Skin epidermis (tissue), 12 donors: ENCODE data around the gene CLDN11.
A peak's percentile ranks its signal among the peaks of the same experiment; 100 is the strongest.

Source experiments
- H3K27ac ChIP-seq, 21 experiments: fragments of 200-600 bp; sonication (generic) in 11 of 21; one replicate each; pipeline ENCODE4 v1.5.0; 2020; ENCODE audit warnings: mild to moderate bottlenecking in 3 of 21, inconsistent platforms in 2 of 21, moderate library complexity in 2 of 21
- H3K4me3 ChIP-seq, 7 experiments: fragments of 200-600 bp; sonication (generic) in 2 of 7; one replicate each; pipeline ENCODE4 v1.5.0; 2020; ENCODE audit warnings: inconsistent platforms in 2 of 7, mild to moderate bottlenecking in 2 of 7, moderate library complexity in 1 of 7

CLDN11 gene

DNA sequence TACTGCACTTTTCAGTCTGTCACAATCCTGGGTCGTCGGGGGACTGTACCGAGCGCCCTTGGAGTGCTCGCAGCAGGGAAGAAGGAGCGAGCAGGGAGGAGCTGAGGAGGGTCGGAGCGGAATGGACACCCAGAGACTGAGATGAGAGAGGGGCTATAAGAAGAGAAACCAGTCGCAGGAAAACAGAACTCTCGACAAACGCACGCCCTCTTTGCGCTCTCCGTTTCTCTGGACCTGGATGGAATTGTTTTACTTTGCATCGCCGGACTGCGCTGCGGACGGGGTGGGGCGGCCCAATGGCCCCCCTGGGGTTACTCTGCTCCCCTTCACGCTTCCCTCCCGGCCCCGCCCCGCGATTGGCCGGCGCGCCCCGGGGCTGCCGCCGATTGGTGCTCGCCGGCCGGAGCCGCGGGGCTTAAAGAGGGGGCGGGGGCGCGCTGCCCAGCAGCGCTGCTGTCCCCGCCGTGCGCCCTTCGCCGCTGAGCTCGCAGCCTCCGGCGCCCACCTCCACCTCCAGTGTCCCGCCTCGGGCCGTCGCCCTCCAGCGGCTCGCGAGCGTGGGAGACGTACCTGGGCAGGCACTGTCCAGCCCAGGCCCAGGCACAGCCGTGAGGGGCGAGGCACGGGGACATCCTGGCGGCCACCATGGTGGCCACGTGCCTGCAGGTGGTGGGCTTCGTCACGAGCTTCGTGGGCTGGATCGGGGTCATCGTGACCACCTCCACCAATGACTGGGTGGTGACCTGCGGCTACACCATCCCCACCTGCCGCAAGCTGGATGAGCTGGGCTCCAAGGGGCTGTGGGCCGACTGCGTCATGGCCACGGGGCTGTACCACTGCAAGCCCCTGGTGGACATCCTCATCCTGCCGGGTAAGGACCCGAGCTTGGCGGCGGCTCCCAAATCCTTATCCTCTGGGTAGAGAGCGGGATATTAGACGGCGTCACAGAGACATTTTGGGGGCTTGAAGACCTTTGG, at the start of gene CLDN11:
Gene CLDN11 (plus strand): TSS at position 447 of the 977 bp plus-strand sequence. CDS start 199 bp downstream, at position 646.
- Histone ChIP-seq H3K4me3 (peak within 1 kb of the TSS; percentile 11 to 39 (median 24)), H3K27ac (peak within 1 kb of the TSS in 9 of 21 experiments; percentile 22 to 74 (median 46))

GRCh38 chr3:170368921-170369320, 49.7 kb upstream of the CLDN11 start:
- Histone ChIP-seq H3K27ac (no peak overlapping the region), H3K4me3 (no peak overlapping the region)

- no peak overlapping the region for H3K4me3 ChIP-seq
- peak overlapping the region in 1 of 21 experiments; percentile 4 for H3K27ac ChIP-seq
These were observed 46.3 kb upstream of the CLDN11 start for GRCh38 chr3:170372190-170372879.

GRCh38 chr3:170383567-170383966, 35.1 kb upstream of the CLDN11 start:
- no peak overlapping the region for H3K27ac ChIP-seq

GRCh38 chr3:170386468-170386867, 32.2 kb upstream of the CLDN11 start:
- Histone ChIP-seq H3K27ac (no peak overlapping the region), H3K4me3 (no peak overlapping the region)

More at GRCh38 chr3:170383567-170383966, 35.1 kb upstream of the CLDN11 start:
- H3K4me3 ChIP-seq = no peak overlapping the region

- no peak overlapping the region for H3K27ac ChIP-seq
- no peak overlapping the region for H3K4me3 ChIP-seq
These were observed 30.7 kb upstream of the CLDN11 start for GRCh38 chr3:170387950-170388349.

GRCh38 chr3:170391108-170391507, 27.6 kb upstream of the CLDN11 start:
- no peak overlapping the region for H3K27ac ChIP-seq
- H3K4me3 ChIP-seq = no peak overlapping the region

DNA sequence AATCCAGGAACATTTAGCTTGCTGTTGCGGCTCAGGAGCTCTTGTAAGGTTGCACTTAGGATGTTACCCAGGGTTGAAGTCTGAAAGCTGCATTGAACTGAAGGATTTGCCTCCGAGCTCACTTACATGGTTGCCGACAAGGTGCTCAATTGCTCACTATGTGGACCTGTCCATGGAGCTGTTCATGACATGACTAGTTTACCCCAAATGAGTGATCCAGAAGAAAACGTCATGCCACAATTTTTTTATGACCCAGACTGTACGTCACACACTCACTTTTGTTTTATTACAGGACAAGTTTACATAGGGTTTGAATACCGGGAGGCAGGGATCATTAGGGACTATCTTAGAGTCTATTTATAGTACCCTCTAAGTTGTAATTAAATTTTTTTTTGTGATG, 21.0 kb upstream of the CLDN11 start:
- Histone ChIP-seq H3K4me3 (no peak overlapping the region), H3K27ac (no peak overlapping the region)

GRCh38 chr3:170405101-170405500, 13.6 kb upstream of the CLDN11 start:
- no peak overlapping the region for H3K4me3 ChIP-seq
- no peak overlapping the region for H3K27ac ChIP-seq

DNA sequence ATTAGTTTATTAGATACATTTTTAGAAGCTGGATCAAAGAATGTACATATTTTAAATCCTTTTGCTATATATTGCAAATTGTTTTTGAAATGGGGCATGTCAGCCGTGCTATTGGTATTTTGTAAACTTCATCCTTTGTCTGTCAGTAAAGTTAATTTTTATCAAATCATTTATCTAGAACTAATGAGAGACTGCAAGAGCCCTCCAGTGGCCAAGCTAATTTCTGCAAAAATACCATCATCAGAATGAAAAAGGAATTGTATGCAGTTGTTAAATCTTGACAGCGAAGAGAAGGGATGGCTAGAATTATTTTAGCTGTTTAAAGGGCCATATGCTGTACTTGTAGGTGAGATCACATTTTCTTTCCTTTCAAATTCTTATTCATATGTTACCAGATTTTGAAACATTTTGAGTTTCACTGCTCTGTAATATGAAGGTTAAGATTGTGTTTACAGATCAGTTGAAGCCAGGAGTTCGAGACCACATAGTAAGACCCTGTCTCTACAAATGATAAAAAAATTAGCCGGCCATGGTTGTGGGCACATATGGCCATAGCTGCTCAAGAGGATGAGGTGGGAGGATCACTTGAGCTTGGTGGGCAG, 8.1 kb upstream of the CLDN11 start:
- Histone ChIP-seq H3K4me3 (no peak overlapping the region), H3K27ac (no peak overlapping the region)

DNA sequence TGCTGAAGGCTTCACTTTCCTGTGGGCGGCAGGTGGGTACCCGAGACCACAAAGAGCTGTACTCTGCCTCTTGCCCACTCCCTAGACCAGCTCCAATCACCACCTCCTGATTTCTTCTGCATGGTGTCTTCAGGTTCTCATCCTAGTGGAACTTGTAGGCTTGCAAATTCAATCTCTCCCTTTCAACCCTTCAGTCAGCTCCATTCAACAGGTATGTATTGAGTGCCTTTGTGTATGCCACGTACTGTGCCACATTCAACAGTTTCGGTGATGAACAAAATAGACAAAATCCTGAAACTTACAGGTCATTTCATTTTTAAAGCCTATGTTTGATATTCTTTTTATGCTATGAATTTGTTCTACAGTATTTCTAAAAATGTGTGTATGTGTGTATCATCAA, 5.4 kb upstream of the CLDN11 start:
- Histone ChIP-seq H3K27ac (no peak overlapping the region), H3K4me3 (no peak overlapping the region)

GRCh38 chr3:170414202-170414663, 4.4 kb upstream of the CLDN11 start:
- Histone ChIP-seq H3K27ac (no peak overlapping the region), H3K4me3 (no peak overlapping the region)

GRCh38 chr3:170417090-170417489, 1.6 kb upstream of the CLDN11 start:
- Histone ChIP-seq H3K4me3 (no peak overlapping the region), H3K27ac (no peak overlapping the region)

- Histone ChIP-seq H3K27ac (peak overlapping the region in 10 of 21 experiments; percentile 17 to 74 (median 44)), H3K4me3 (peak overlapping the region in 6 of 7 experiments; percentile 5 to 39 (median 18))
These were observed 954 bp downstream of the CLDN11 start for GRCh38 chr3:170419557-170420087.

DNA sequence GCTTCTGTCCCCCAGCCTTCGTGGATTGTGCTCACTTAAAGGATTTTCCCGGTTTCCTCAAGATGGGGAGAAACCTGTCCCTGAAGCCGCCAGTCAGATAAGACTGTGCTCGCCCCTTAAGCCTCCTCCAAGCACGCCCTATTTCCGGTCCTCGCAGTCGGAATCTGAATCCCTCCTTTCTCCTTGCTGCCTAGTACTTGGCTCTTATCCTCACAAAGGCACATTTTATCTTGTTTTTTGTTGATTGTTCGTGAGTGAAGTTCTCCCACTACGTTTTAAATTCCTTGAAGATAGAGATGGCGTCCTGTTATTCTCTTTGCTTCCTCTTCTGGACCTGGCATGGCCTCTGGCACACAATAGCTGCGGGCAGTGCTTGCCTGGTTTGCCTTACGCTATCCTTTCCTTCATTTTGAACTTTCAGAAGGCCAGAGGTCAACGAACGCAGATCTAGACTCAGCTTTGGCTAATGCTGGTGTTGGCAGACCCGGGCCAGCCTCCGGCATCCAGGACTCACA, 1.7 kb downstream of the CLDN11 start:
- H3K27ac ChIP-seq = peak overlapping the region in 11 of 21 experiments; percentile 1 to 74 (median 42)
- peak overlapping the region in 4 of 7 experiments; percentile 5 to 39 (median 30) for H3K4me3 ChIP-seq

GRCh38 chr3:170421111-170421641, 2.5 kb downstream of the CLDN11 start:
- no peak overlapping the region for H3K4me3 ChIP-seq
- peak overlapping the region in 8 of 21 experiments; percentile 24 to 70 (median 45) for H3K27ac ChIP-seq

- peak overlapping the region in 6 of 21 experiments; percentile 24 to 68 (median 38) for H3K27ac ChIP-seq
- H3K4me3 ChIP-seq = no peak overlapping the region
These were observed 3.1 kb downstream of the CLDN11 start for GRCh38 chr3:170421758-170422157.

DNA sequence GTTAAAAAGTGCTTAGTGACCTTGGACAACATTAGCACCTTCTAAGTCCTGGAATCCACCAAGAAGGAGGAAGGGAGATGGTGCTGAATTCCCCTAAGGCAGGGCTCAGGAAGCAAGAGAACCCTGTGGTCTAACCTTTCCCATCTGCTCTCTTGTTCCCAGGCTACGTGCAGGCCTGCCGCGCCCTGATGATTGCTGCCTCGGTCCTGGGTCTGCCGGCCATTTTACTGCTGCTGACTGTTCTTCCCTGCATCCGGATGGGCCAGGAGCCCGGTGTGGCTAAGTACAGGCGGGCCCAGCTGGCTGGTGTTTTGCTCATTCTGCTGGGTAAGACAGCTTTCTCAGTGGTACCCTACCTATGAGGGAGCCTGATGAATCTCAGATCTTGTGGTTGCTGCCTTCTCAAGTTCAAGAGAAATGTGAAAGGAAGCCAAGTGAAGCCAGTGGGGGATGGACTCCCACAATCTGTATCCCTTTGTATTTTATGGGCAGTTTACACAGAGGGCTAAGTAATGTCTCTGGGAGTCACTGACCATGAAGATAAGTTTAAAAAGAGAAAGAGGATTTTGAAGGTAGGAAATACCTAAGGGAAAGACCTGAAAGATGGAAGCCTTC, 4.4 kb downstream of the CLDN11 start:
- Histone ChIP-seq H3K4me3 (no peak overlapping the region), H3K27ac (peak overlapping the region in 1 of 21 experiments; percentile 12)

GRCh38 chr3:170424879-170425278, 6.2 kb downstream of the CLDN11 start:
- Histone ChIP-seq H3K27ac (no peak overlapping the region), H3K4me3 (no peak overlapping the region)
